Activated CD8-positive, alpha-beta memory T cell treated with anti-CD3 and anti-CD28 coated beads, Interleukin-2, amount 10 ng/mL, durations not matched to agents 7 days and 5 days (primary cell): ENCODE results near the gene PPP3CA. TPM values are rescaled to one million over a fixed set of nuclear protein-coding genes. Genes with fewer than 3 reads are reported as not detected.

Experiments used
- ATAC-seq: fragments of 150-1000 bp; cut with Tn5 transposase; one replicate; pipeline ENCODE4 v1.10.0; 2021; ENCODE audit warnings: moderate library complexity
- CTCF ChIA-PET: fragments of 350-600 bp; sonication (Branson Sonifier 250); formaldehyde crosslinking; loops from one replicate; lab custom pipeline; 2021; ENCODE audit warnings: antibody characterized with exemption; lab: Charles Lee
- DNase-seq: peaks from one replicate; pipeline ENCODE4 v3.0.0-alpha.2; 2020
- H3K27ac Mint-ChIP-seq: one replicate; pipeline ENCODE4 v1.8.0; 2021; ENCODE audit warnings: mild to moderate bottlenecking, mixed read lengths
- H3K27me3 Mint-ChIP-seq: one replicate; pipeline ENCODE4 v1.8.0; 2021; ENCODE audit warnings: mixed read lengths
- H3K36me3 Mint-ChIP-seq: one replicate; pipeline ENCODE4 v1.8.0; 2021; ENCODE audit warnings: mild to moderate bottlenecking, mixed read lengths
- H3K4me1 Mint-ChIP-seq: one replicate; pipeline ENCODE4 v1.8.0; 2021; ENCODE audit warnings: mixed read lengths
- H3K4me3 Mint-ChIP-seq: one replicate; pipeline ENCODE4 v1.8.0; 2021; ENCODE audit warnings: mild to moderate bottlenecking, moderate library complexity, mixed read lengths
- H3K9me3 Mint-ChIP-seq: one replicate; pipeline ENCODE4 v1.8.0; 2022; ENCODE audit warnings: low read depth, mixed read lengths
- total RNA-seq, 2 experiments: library from RNA; stranded (reverse); gene quantifications; one replicate each; pipeline ENCODE4 v1.2.3, GENCODE V29; 2021

The PPP3CA gene
- total RNA-seq: 10 to 100 TPM; 30.4 to 50.9 TPM

GRCh38 chr4:101347267-101347556 is at the start of gene PPP3CA:
TSS of gene PPP3CA (minus strand) at chr4:101347526.
- Mint-ChIP-seq H3K36me3 (peaks cover 5% of the 10 kb centered on the region), H3K4me3 (peak within 1 kb of the TSS; percentile 93), H3K4me1 (peaks cover 38% of the 10 kb centered on the region), H3K27ac (peak within 1 kb of the TSS; percentile 90), H3K27me3 (peaks cover 15% of the 10 kb centered on the region), H3K9me3 (no peaks in the 10 kb centered on the region)
- CTCF ChIA-PET: interaction anchor here (1.1 to 2.6 kb wide), 7 partner anchors 10 to 180 kb away, joined by 3 to 8 read pairs (median 5); no protein-coding TSS in a partner anchor
- DNase-seq (no peak), ATAC-seq (no peak)

- H3K9me3 Mint-ChIP-seq: no peaks in the 10 kb centered on the region
- no peak overlapping the region for H3K4me3 Mint-ChIP-seq
- DNase-seq (no peak), ATAC-seq (no peak)
- H3K4me1 Mint-ChIP-seq: no peaks in the 10 kb centered on the region
- H3K27ac Mint-ChIP-seq: no peak overlapping the region
- no peaks in the 10 kb centered on the region for H3K27me3 Mint-ChIP-seq
- peaks cover 4% of the 10 kb centered on the region for H3K36me3 Mint-ChIP-seq
- CTCF ChIA-PET: no interaction called here
These were observed 45.9 kb upstream of the PPP3CA start for GRCh38 chr4:101393256-101393655.

GRCh38 chr4:101370663-101371210 is 23.4 kb upstream of the PPP3CA start:
- no peak for ATAC-seq
- CTCF ChIA-PET: interaction anchor here (0.7 kb wide), 2 partner anchors 21 to 50 kb away, joined by 3 to 4 read pairs; no protein-coding TSS in a partner anchor

DNA sequence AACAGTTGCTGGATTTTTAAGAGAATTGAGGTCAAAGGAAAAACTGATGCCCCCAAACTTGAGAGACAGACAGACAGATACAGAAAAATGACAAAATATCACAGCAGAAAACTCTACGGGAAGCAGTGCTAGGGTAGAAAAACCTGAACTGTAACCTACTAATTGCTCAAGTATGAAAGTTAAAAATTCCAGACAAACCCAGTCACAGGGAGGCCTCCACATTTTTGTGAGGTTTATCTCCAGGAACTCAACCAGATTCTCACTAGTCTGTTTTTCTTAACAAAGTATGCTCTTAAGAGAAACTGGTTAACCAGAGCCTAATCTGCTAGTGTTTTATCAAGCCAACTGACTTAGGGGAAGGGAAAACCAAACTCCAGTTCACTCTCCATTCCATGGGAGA is 19.9 kb upstream of the PPP3CA start:
- Mint-ChIP-seq H3K36me3 (peaks cover 11% of the 10 kb centered on the region), H3K4me1 (no peaks in the 10 kb centered on the region), H3K4me3 (no peak overlapping the region), H3K27me3 (peaks cover 9% of the 10 kb centered on the region), H3K9me3 (peaks cover 11% of the 10 kb centered on the region), H3K27ac (no peak overlapping the region)
- CTCF ChIA-PET: no interaction called here
- DNase-seq: no peak
- no peak for ATAC-seq

More at GRCh38 chr4:101370663-101371210, 23.4 kb upstream of the PPP3CA start:
- Mint-ChIP-seq H3K4me1 (no peaks in the 10 kb centered on the region), H3K9me3 (peaks cover 6% of the 10 kb centered on the region), H3K36me3 (peaks cover 6% of the 10 kb centered on the region), H3K27ac (no peak overlapping the region), H3K27me3 (peaks cover 9% of the 10 kb centered on the region), H3K4me3 (no peak overlapping the region)
- DNase-seq: no peak

DNA sequence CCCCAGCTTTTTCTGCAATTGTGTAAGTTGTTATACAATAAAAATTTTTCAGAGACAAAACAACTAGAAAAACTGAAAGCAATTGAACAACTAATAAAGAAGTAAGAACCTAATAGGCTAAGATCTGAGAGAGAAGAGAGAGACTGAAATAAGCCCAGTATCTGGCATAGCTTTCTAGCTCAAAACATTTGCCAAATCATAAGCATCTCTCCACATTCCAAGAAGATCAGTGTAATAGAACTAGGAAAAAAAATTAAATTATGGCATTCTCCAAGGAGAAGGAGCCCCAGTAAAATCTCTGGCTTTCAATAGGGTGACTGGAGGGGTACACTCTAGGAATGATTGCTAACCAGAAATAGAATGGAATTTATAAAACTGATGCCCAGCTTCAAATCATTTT is 19.0 kb upstream of the PPP3CA start:
- no peak overlapping the region for H3K27ac Mint-ChIP-seq
- H3K36me3 Mint-ChIP-seq: peaks cover 11% of the 10 kb centered on the region
- CTCF ChIA-PET: no interaction called here
- DNase-seq: no peak
- peaks cover 9% of the 10 kb centered on the region for H3K27me3 Mint-ChIP-seq
- H3K9me3 Mint-ChIP-seq: peaks cover 11% of the 10 kb centered on the region
- H3K4me3 Mint-ChIP-seq: no peak overlapping the region
- no peak for ATAC-seq
- no peaks in the 10 kb centered on the region for H3K4me1 Mint-ChIP-seq

DNA sequence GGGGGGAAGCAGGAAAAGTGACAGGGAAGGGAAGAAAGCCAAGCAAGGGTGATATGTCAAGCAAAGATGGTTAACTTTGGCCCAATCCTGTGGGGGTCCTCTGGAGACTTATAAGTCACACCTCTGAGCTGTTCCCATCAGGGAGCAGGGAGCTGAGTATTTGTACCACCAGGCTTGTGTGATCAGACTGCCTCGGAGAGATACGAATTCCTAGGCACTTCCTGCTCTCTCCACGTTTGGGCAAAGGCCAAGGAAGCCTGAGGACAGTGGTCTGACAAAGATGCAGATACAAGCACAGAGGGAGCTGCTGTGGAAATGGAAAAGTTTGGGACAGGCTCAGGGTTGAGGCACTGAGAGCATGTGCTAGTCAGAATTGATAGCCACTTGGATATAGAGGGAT is 10.4 kb upstream of the PPP3CA start:
- no peak overlapping the region for H3K27ac Mint-ChIP-seq
- ATAC-seq: no peak
- H3K9me3 Mint-ChIP-seq: no peaks in the 10 kb centered on the region
- no peak overlapping the region for H3K4me3 Mint-ChIP-seq
- H3K4me1 Mint-ChIP-seq: no peaks in the 10 kb centered on the region
- H3K36me3 Mint-ChIP-seq: no peaks in the 10 kb centered on the region
- CTCF ChIA-PET: no interaction called here
- H3K27me3 Mint-ChIP-seq: peaks cover 7% of the 10 kb centered on the region
- no peak for DNase-seq

DNA sequence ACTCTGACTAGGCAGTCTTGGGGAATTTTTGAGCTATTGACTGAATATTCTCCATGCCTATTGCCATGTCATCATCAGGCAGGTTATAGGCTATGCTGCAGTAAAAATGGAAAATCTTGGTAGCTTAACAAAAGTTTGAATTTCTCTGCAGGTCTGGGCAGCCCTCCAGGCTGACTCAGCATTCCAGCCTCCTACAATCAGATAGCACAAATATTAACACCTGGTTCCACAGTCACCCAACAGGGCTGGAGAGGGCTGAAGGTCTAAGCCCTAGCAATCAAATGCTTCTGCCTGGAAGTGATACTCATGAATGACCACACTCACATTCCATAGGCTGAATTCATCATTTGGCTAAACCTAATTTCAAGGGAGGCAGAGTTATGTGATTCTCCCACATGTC is 9.6 kb upstream of the PPP3CA start:
- H3K36me3 Mint-ChIP-seq: no peaks in the 10 kb centered on the region
- H3K4me1 Mint-ChIP-seq: no peaks in the 10 kb centered on the region
- no peak for ATAC-seq
- H3K9me3 Mint-ChIP-seq: no peaks in the 10 kb centered on the region
- no peak overlapping the region for H3K4me3 Mint-ChIP-seq
- no peak for DNase-seq
- peaks cover 7% of the 10 kb centered on the region for H3K27me3 Mint-ChIP-seq
- CTCF ChIA-PET: no interaction called here
- H3K27ac Mint-ChIP-seq: no peak overlapping the region

GRCh38 chr4:101355767-101356702 is 8.7 kb upstream of the PPP3CA start:
- DNase-seq: no peak
- Mint-ChIP-seq H3K4me3 (no peak overlapping the region), H3K36me3 (no peaks in the 10 kb centered on the region), H3K9me3 (no peaks in the 10 kb centered on the region), H3K27ac (no peak overlapping the region), H3K27me3 (peaks cover 7% of the 10 kb centered on the region), H3K4me1 (no peaks in the 10 kb centered on the region)
- ATAC-seq: no peak
- CTCF ChIA-PET: no interaction called here

GRCh38 chr4:101355246-101355645 is 7.9 kb upstream of the PPP3CA start:
- ATAC-seq (no peak), DNase-seq (no peak)
- Mint-ChIP-seq H3K27ac (no peak overlapping the region), H3K36me3 (no peaks in the 10 kb centered on the region), H3K4me1 (no peaks in the 10 kb centered on the region), H3K27me3 (peaks cover 12% of the 10 kb centered on the region), H3K9me3 (no peaks in the 10 kb centered on the region), H3K4me3 (no peak overlapping the region)
- CTCF ChIA-PET: no interaction called here

GRCh38 chr4:101349801-101350064 is 2.4 kb upstream of the PPP3CA start:
- CTCF ChIA-PET: interaction anchor here (0.6 kb wide), 1 partner anchor 21 kb away, joined by 3 read pairs; no protein-coding TSS in a partner anchor
- no peak for DNase-seq
- no peak for ATAC-seq
- Mint-ChIP-seq H3K36me3 (peaks cover 3% of the 10 kb centered on the region), H3K9me3 (no peaks in the 10 kb centered on the region), H3K27ac (no peak overlapping the region), H3K4me1 (peaks cover 20% of the 10 kb centered on the region), H3K4me3 (no peak overlapping the region), H3K27me3 (peaks cover 19% of the 10 kb centered on the region)

DNA sequence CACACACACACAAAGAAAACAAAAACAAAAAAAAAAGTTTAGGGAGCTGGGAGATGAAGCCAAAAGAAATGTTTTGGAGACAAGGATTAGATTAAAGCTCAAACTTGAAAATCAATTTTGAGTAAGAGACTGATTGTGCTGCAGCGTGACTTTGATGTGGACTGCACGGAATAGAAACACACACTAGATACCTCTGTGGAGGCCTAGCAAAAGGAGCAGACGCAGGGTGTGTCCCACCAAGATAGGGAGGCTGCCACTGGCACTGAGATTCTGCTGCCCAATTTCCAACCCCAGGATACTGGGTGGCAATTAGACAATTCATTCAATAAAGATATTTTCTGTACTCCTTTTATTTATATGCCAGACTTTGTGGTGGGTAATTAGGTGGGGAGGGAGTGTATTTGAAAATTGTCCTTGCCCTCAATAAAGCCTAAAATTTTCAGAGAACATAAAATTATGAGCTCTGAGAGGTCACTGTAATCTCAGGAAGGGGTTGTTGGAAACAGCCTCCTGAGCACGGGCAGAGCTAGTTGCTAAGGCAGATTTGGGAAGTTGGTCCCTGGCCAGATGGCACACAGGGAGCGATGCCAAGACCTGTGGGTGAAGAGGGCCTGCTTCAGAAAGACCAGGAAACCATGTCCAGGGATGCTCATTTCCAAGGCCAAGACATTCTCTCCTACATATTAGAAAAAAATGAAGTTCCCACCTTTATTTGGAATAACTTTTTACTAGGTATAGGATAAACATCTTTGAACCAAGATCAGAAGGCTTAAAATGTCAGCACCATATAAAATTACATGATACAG is 1.9 kb upstream of the PPP3CA start:
- Mint-ChIP-seq H3K27ac (no peak overlapping the region), H3K4me3 (peak overlapping the region; percentile 93), H3K4me1 (peaks cover 26% of the 10 kb centered on the region), H3K27me3 (peaks cover 15% of the 10 kb centered on the region), H3K36me3 (peaks cover 3% of the 10 kb centered on the region), H3K9me3 (no peaks in the 10 kb centered on the region)
- CTCF ChIA-PET: interaction anchor here (0.6 to 2.5 kb wide), 3 partner anchors 12 to 80 kb away, joined by 3 to 6 read pairs (median 3); no protein-coding TSS in a partner anchor
- no peak for DNase-seq
- ATAC-seq: no peak

- DNase-seq: no peak
- peaks cover 3% of the 10 kb centered on the region for H3K36me3 Mint-ChIP-seq
- peak overlapping the region; percentile 93 for H3K4me3 Mint-ChIP-seq
- ATAC-seq: no peak
- H3K27ac Mint-ChIP-seq: peak overlapping the region; percentile 90
- peaks cover 30% of the 10 kb centered on the region for H3K4me1 Mint-ChIP-seq
- peaks cover 15% of the 10 kb centered on the region for H3K27me3 Mint-ChIP-seq
- CTCF ChIA-PET: interaction anchor here (0.8 to 2.6 kb wide), 9 partner anchors 11 to 249 kb away, joined by 3 to 8 read pairs (median 4); no protein-coding TSS in a partner anchor
- no peaks in the 10 kb centered on the region for H3K9me3 Mint-ChIP-seq
These were observed 1.1 kb upstream of the PPP3CA start for GRCh38 chr4:101348367-101348827.
